Measurements from ENCODE around the gene CYRIA. TPM values are rescaled to one million over a fixed set of nuclear protein-coding genes. Genes with fewer than 3 reads are reported as not detected.

Gene CYRIA
- 10 to 100 TPM in 1 of 4 donors, 1 to 10 TPM in 2, under 1 TPM in 1; 0.53 to 11.6 (median 4.6) TPM for total RNA-seq

DNA sequence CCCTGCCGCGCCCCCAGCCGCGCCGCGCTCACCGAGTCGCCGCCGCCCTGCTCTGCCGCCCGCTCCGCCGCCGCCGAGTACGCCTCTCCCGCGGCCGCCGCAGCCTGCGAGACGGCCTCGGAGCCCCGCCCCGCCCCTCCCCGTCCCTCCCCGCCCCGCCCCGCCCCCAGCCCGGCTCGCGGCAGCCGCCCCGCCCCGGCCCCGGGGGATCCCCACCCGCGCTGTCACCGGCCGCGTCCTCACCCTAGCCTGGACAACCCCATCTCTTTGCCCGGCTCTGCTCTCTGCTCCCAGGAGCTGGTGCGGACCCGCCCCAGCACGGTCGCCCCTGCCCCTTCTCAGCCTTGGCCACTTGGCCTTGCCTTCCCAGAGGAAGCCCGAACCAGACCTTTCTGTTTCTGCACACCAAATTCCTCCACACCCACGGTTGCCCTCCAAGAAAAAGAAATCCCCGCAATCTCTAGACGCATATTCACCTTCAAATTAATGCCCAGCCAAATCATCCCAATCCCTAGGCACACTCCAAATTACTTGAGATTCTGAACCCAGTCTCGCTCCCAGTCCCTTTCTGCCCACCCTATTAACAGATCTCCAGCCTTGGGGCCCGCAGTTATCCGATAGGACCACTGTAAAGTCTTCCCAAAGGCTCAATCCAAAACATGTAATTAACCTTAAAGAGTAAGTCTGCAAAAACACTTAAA, at the start of gene CYRIA:
CYRIA (minus strand) TSS at position 87 of the 701 bp plus-strand sequence. CDS start 77,715 bp downstream, outside the sequence.
- H3K4me3 ChIP-seq, result peak within 1 kb of the TSS; percentile 54 to 64 (median 59)
- no peak for TF ChIP-seq POLR2A (IDR thresholded peaks at IDR 0.05)
- no peak for TF ChIP-seq CTCF (IDR thresholded peaks at IDR 0.05)
- H3K27ac ChIP-seq, result peak within 1 kb of the TSS; percentile 68 to 82 (median 76)
- DNase-seq, result peak; percentile 74 to 82 (median 75)
- peaks cover 0 to 5% of the 10 kb centered on the region in 2 donors for H3K27me3 ChIP-seq
- H3K9me3 ChIP-seq, result no peaks in the 10 kb centered on the region
- peaks cover 0 to 17% (median 10%) of the 10 kb centered on the region in 4 donors for H3K4me1 ChIP-seq
- H3K36me3 ChIP-seq, result no peaks in the 10 kb centered on the region

DNA sequence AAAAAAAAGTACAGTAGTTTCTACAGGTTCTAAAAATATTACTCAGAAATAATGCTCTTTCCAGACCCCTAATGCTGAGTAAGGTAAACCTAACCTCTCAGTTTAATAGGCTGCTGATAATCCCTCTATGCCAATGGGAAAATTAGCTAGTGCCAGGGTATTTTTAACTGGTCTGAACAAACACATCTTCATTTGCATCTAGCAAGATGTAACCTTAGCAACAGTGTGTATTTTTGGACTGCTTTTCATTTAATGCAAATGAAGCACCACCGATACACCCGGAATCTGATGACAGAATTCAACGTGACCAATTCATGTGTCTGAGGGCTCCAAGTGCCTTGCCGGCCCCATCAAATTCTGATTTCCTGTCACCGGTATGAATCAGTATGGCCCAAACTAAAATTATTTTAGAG, 47.4 kb upstream of the CYRIA start:
- H3K27me3 ChIP-seq, result no peaks in the 10 kb centered on the region
- H3K27ac ChIP-seq, result no peak overlapping the region
- H3K9me3 ChIP-seq, result no peaks in the 10 kb centered on the region
- peak in 2 of 3 donors; percentile 29 to 52 for DNase-seq
- no peaks in the 10 kb centered on the region for H3K36me3 ChIP-seq
- no peak overlapping the region for H3K4me3 ChIP-seq
- H3K4me1 ChIP-seq, result no peaks in the 10 kb centered on the region
- TF ChIP-seq CTCF (IDR thresholded peaks at IDR 0.05), result no peak
- no peak for TF ChIP-seq POLR2A (IDR thresholded peaks at IDR 0.05)

DNA sequence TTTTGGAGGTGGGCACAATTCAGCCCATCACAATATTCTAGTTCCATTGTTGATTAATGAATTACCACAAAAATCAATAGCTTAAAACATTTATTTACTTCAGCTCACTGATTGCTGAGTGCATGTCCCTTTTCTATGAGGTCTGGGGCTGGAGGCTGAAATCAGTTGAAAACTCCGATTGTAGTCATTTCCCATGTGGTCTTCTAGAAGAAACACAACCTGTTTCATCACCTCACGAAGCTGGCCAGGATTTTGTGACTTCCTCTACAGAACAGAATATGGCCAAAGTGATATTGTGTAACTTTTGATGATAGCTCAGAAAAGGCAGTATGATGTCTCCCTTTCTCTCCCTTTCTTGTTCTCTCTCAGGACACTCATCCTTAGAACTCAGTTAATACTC, 44.1 kb upstream of the CYRIA start:
- no peaks in the 10 kb centered on the region for H3K9me3 ChIP-seq
- TF ChIP-seq POLR2A (IDR thresholded peaks at IDR 0.05), result no peak
- TF ChIP-seq CTCF (IDR thresholded peaks at IDR 0.05), result no peak
- H3K4me3 ChIP-seq, result no peak overlapping the region
- H3K27me3 ChIP-seq, result no peaks in the 10 kb centered on the region
- H3K4me1 ChIP-seq, result no peaks in the 10 kb centered on the region
- no peak for DNase-seq
- H3K27ac ChIP-seq, result no peak overlapping the region
- H3K36me3 ChIP-seq, result no peaks in the 10 kb centered on the region

DNA sequence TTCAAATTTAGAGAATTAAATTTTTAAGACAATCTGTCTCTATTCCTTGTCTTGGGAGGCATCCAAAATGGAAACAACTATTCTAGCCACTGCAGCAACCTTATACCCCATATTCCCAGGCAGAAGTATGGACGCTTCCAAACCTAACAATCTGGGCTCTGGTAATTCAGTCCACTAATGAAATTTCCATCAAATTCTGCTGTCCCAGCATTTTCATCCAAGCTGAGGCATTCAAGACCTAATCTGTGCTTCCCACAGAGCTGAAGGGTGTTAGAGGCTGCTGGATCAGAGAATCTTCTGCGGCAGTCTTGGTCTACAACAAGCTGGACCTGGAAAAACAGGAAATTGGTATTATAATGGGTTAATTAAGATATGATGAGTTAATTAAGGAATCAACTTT, 42.5 kb upstream of the CYRIA start:
- Histone ChIP-seq H3K27ac (no peak overlapping the region), H3K9me3 (no peaks in the 10 kb centered on the region), H3K27me3 (no peaks in the 10 kb centered on the region), H3K4me1 (no peaks in the 10 kb centered on the region), H3K36me3 (no peaks in the 10 kb centered on the region), H3K4me3 (no peak overlapping the region)
- DNase-seq, result no peak
- TF ChIP-seq CTCF (IDR thresholded peaks at IDR 0.05) (no peak), POLR2A (IDR thresholded peaks at IDR 0.05) (no peak)

DNA sequence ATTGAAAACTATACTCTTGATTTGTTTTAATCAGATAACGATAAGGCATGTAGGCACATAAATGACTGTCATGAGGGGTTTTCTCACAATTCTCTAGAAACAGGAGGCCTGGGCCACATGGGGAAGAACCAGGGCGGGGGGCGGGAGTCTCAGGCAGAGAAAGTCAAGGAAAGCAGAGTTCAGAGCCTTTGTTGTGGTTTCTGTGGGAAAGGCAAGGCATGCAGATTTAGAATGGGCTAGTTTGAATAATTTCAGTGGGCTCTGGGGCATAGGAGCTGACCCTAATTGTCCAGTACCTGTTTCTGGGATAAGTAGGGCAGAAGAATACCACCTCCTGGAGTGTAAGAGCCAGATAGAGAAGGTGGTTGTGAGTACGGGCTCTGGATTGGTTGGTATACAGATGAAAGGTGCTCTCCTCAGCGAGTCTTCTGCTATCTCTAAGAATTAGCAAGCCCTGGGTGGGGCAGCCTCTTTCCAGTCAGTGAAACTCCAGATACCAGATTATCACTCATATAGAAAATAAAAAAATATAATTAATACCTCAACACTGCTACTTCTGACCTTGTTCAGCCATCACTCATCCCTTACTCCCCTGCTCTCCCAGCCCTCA, 41.5 kb upstream of the CYRIA start:
- TF ChIP-seq POLR2A (IDR thresholded peaks at IDR 0.05) (no peak), CTCF (IDR thresholded peaks at IDR 0.05) (no peak)
- Histone ChIP-seq H3K4me1 (no peaks in the 10 kb centered on the region), H3K27me3 (no peaks in the 10 kb centered on the region), H3K27ac (no peak overlapping the region), H3K4me3 (no peak overlapping the region), H3K36me3 (no peaks in the 10 kb centered on the region), H3K9me3 (no peaks in the 10 kb centered on the region)
- DNase-seq, result no peak

Data from Peyer's patch (tissue), 4 donors.